ENCODE data around the gene PDE3B.
"Not testable (repeated sequence)": the region's sequence is repeated elsewhere in the genome, so short reads cannot be mapped to it uniquely, and the experiment has no call there.

The PDE3B gene

DNA sequence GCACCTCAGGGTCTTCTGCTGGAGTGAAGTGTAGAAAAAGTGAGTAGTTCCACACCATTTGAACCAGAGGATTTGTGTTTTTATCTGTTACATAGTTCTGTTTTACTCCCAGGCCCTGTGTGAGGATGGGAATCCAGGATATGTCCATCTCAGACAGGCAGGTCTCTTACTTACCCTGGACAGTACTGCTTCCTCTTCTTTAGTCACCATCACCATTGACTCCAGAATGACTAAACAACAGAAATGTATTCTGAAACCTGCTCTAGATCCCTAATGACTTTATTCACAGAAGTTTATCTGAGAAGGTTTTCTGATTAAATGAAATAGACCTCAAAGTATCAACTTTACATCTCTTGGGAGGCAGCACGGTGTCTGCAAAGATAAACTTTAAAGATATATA, 214.8 kb downstream of the PDE3B start:
- TF ChIP-seq, protein P1, sequence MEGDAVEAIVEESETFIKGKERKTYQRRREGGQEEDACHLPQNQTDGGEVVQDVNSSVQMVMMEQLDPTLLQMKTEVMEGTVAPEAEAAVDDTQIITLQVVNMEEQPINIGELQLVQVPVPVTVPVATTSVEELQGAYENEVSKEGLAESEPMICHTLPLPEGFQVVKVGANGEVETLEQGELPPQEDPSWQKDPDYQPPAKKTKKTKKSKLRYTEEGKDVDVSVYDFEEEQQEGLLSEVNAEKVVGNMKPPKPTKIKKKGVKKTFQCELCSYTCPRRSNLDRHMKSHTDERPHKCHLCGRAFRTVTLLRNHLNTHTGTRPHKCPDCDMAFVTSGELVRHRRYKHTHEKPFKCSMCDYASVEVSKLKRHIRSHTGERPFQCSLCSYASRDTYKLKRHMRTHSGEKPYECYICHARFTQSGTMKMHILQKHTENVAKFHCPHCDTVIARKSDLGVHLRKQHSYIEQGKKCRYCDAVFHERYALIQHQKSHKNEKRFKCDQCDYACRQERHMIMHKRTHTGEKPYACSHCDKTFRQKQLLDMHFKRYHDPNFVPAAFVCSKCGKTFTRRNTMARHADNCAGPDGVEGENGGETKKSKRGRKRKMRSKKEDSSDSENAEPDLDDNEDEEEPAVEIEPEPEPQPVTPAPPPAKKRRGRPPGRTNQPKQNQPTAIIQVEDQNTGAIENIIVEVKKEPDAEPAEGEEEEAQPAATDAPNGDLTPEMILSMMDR (IDR thresholded peaks at IDR 0.05; ENCODE audit: low read depth, low read length) = no peak
- DNase-seq (ENCODE audit: extremely low read depth, low read depth) = no peak

DNA sequence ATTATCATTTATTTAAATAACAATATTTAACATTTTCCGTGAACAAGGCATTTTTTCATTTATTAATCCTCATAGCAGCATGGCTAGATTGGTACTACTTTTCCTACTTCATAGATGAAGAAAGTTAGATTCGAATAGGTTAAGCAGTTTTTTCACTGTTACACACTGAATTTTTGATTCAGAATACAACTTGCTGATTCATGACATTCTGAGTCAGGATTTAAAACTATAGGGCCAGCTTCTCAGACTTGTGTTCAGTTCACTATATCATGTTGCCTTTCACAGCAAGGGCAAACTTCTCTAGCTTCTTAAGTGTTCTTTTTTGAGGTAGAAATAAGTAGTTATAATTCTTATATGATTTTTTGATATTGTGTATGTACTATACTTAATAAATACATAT, 216.9 kb downstream of the PDE3B start:
- no peak for DNase-seq (ENCODE audit: extremely low read depth, low read depth)
- TF ChIP-seq, protein P1 (IDR thresholded peaks at IDR 0.05; ENCODE audit: low read depth, low read length) = no peak

DNA sequence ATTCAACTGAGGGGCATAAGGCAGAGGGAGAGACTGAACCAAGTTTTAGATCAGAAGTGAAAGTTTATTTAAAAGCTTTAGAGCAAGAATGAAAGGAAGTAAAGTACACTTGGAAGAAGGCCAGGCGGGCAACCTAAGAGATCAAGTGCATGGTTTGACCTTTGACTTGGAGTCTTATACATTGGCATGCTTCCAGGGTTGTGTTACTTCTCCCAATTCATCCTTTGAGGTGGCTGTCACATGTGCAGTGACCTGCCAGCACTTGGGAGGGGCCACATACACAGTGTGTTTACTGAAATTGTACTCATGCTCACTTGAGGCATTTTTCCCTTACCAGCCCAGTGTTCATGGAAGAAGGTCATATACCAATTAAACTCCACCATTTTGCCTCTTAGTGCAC, 218.1 kb downstream of the PDE3B start:
- TF ChIP-seq, protein P1 (IDR thresholded peaks at IDR 0.05; ENCODE audit: low read depth, low read length) = no peak
- DNase-seq (ENCODE audit: extremely low read depth, low read depth) = no peak

DNA sequence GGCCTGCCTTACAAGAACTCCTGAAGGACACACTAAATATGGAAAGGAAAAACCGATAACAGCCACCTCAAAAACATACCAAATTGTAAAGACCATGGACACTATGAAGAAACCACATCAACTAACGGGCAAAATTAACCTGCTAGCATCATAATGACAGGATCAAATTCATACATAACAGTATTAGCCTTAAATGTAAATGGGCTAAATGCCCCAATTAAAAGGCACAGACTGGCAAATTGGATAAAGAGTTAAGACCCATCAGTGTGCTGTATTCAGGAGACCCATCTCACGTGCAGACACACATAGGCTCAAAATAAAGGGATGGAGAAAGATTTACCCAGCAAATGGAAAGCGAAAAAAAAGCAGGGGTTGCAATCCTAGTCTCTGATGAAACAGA, 220.2 kb downstream of the PDE3B start:
- DNase-seq (ENCODE audit: extremely low read depth, low read depth) = not testable (repeated sequence)

DNA sequence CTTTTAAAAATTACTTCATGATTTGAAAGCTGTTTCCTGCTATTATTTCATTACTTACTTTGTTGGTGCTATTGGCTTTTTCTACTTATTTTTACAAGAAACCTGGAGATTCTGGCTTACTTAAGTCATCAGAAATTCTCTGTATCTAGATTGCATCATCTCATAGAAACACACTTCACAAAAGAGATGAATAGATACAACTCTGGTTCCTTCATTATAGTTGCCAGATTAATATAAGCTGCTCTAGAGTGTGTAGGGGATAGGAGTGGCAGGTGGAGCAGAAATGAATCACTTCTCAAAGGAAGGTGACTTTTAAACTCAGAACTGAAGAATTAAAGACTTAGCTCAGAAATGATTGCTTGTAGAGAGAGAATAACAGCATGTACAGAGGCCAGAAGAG, 228.4 kb downstream of the PDE3B start:
- DNase-seq (ENCODE audit: extremely low read depth, low read depth) = no peak
- TF ChIP-seq, protein P1 (IDR thresholded peaks at IDR 0.05; ENCODE audit: low read depth, low read length) = no peak

DNA sequence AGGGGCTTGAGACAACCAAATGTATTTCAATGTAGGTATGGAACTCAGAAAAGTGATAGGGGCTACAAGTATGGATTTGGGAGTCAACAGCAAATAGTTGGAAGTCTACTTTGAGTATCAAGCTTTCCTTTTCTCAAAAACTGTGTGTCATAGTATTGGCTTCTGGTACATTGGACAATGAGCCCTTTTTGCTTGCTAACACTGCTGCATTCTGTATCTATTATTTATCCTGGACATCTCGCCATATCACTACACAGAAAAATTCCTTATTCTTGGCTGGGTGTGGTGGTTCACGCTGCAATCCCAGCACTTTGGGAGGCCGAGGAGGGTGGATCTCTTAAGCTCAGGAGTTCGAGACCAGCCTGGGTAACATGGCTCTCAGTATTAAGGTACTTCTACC, 230.0 kb downstream of the PDE3B start:
- no peak for DNase-seq (ENCODE audit: extremely low read depth, low read depth)
- TF ChIP-seq, protein P1 (IDR thresholded peaks at IDR 0.05; ENCODE audit: low read depth, low read length) = no peak

DNA sequence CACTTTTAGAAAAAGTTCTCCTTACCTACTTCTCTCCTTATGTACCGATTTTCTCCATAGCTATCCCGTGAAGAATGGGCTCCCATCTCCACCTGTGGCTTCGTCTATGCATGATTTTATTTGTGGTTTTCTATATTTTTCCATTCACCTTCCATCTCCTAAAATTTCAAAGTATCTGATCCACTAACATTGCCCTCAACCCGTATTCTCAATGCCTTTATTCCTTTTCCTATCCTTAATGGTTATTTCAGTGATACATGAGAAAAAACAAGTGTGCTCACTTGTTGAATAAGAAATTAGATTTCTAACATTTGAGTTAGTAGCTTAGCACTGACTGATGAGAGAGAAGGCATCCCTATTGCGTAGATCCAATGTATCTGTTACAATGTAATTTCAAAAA, 231.6 kb downstream of the PDE3B start:
- TF ChIP-seq, protein P1 (IDR thresholded peaks at IDR 0.05; ENCODE audit: low read depth, low read length) = no peak
- no peak for DNase-seq (ENCODE audit: extremely low read depth, low read depth)

DNA sequence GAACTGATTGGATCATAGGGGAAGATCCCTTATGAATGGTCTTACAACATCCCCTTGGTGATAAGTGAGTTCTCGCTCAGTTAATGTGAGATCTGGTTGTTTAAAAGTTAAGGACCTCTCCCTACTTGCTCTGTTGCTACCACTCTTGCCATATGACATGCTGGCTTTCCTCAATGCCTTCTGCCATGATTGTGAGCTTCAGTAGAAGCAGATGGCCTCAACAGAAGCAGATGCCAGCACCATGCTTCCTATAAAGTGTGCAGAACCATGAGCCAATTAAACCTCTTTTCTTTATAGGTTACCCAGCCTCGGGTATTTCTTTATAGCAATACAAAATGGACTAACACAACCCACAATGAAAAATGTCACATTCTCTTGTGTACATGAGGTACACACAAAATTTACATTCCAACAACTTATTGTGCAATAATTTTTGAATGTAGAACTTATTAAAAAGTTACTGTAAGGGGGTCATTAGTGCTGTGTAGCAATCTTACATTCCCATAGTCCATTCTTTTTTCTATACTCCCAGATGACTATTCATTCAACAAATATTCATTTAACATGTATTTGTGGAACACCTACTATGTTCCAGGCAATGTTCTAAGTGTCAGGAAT, 238.1 kb downstream of the PDE3B start:
- TF ChIP-seq, protein P1 (IDR thresholded peaks at IDR 0.05; ENCODE audit: low read depth, low read length) = no peak
- no peak for DNase-seq (ENCODE audit: extremely low read depth, low read depth)
